ENCODE data around the gene RNF123.
"Not testable (repeated sequence)": the region's sequence is repeated elsewhere in the genome, so short reads cannot be mapped to it uniquely, and the experiment has no call there.

The RNF123 gene

GRCh38 chr3:49674497-49674983 is 14.8 kb upstream of the RNF123 start:
- TF ChIP-seq CTCF (IDR thresholded peaks at IDR 0.05; ENCODE audit: low read depth, low read length), result no peak
- peak overlapping the region; percentile 76 to 88 for H3K4me3 ChIP-seq (replicated peaks in 1 of 2; ENCODE audit: low read depth in 2 of 2, low read length in 2 of 2)
- no peak for DNase-seq (ENCODE audit: low read depth in 2 of 2)

GRCh38 chr3:49675912-49676311 is 13.4 kb upstream of the RNF123 start:
- no peak overlapping the region for H3K4me3 ChIP-seq (replicated peaks in 1 of 2; ENCODE audit: low read depth in 2 of 2, low read length in 2 of 2)
- DNase-seq (ENCODE audit: low read depth in 2 of 2), result no peak
- TF ChIP-seq CTCF (IDR thresholded peaks at IDR 0.05; ENCODE audit: low read depth, low read length), result no peak

- no peak overlapping the region for H3K4me3 ChIP-seq (replicated peaks in 1 of 2; ENCODE audit: low read depth in 2 of 2, low read length in 2 of 2)
- no peak for TF ChIP-seq CTCF (IDR thresholded peaks at IDR 0.05; ENCODE audit: low read depth, low read length)
- no peak for DNase-seq (ENCODE audit: low read depth in 2 of 2)
Measured at GRCh38 chr3:49680493-49681231, 8.7 kb upstream of the RNF123 start.

- TF ChIP-seq CTCF (IDR thresholded peaks at IDR 0.05; ENCODE audit: low read depth, low read length), result no peak
Measured at GRCh38 chr3:49681232-49681522, 8.2 kb upstream of the RNF123 start.

GRCh38 chr3:49681543-49681942 is 7.8 kb upstream of the RNF123 start:
- DNase-seq (ENCODE audit: low read depth in 2 of 2), result no peak
- no peak overlapping the region for H3K4me3 ChIP-seq (replicated peaks in 1 of 2; ENCODE audit: low read depth in 2 of 2, low read length in 2 of 2)
- TF ChIP-seq CTCF (IDR thresholded peaks at IDR 0.05; ENCODE audit: low read depth, low read length), result no peak

More at GRCh38 chr3:49681232-49681522, 8.2 kb upstream of the RNF123 start:
- H3K4me3 ChIP-seq (replicated peaks in 1 of 2; ENCODE audit: low read depth in 2 of 2, low read length in 2 of 2), result no peak overlapping the region
- DNase-seq (ENCODE audit: low read depth in 2 of 2), result no peak

GRCh38 chr3:49683162-49683561 is 6.2 kb upstream of the RNF123 start:
- no peak overlapping the region for H3K4me3 ChIP-seq (replicated peaks in 1 of 2; ENCODE audit: low read depth in 2 of 2, low read length in 2 of 2)
- DNase-seq (ENCODE audit: low read depth in 2 of 2), result no peak
- TF ChIP-seq CTCF (IDR thresholded peaks at IDR 0.05; ENCODE audit: low read depth, low read length), result no peak

GRCh38 chr3:49684453-49684852 is 4.9 kb upstream of the RNF123 start:
- not testable (repeated sequence) for H3K4me3 ChIP-seq (replicated peaks in 1 of 2; ENCODE audit: low read depth in 2 of 2, low read length in 2 of 2)

GRCh38 chr3:49685103-49685502 is 4.3 kb upstream of the RNF123 start:
- not testable (repeated sequence) for DNase-seq (ENCODE audit: low read depth in 2 of 2)

More at GRCh38 chr3:49684453-49684852, 4.9 kb upstream of the RNF123 start:
- not testable (repeated sequence) for DNase-seq (ENCODE audit: low read depth in 2 of 2)

GRCh38 chr3:49685846-49686245 is 3.5 kb upstream of the RNF123 start:
- not testable (repeated sequence) for H3K4me3 ChIP-seq (replicated peaks in 1 of 2; ENCODE audit: low read depth in 2 of 2, low read length in 2 of 2); DNase-seq (ENCODE audit: low read depth in 2 of 2)

More at GRCh38 chr3:49685103-49685502, 4.3 kb upstream of the RNF123 start:
- H3K4me3 ChIP-seq (replicated peaks in 1 of 2; ENCODE audit: low read depth in 2 of 2, low read length in 2 of 2), result not testable (repeated sequence)

- H3K4me3 ChIP-seq (replicated peaks in 1 of 2; ENCODE audit: low read depth in 2 of 2, low read length in 2 of 2), result peak overlapping the region; percentile 11 to 34
- not testable (repeated sequence) for DNase-seq (ENCODE audit: low read depth in 2 of 2)
Measured at GRCh38 chr3:49686346-49686745, 3.0 kb upstream of the RNF123 start.

GRCh38 chr3:49686769-49687423 is 2.5 kb upstream of the RNF123 start:
- DNase-seq (ENCODE audit: low read depth in 2 of 2), result peak; percentile 39 to 70
- peak overlapping the region; percentile 11 to 34 for H3K4me3 ChIP-seq (replicated peaks in 1 of 2; ENCODE audit: low read depth in 2 of 2, low read length in 2 of 2)

Measured in cardiac fibroblast (primary cell).